B cell (primary cell): ENCODE measurements around the gene BCL7C. TPM values are rescaled to one million over a fixed set of nuclear protein-coding genes. Genes with fewer than 3 reads are reported as not detected.

Source experiments
- ATAC-seq: fragments of 200-7000 bp; cut with Tn5 transposase; one replicate; pipeline ENCODE4 v1.10.0; 2021; ENCODE audit warnings: low read depth, mild to moderate bottlenecking, moderate number of reproducible peaks, moderate library complexity
- CTCF ChIA-PET: fragments of 350-600 bp; sonication (Branson Sonifier 250); formaldehyde crosslinking; loops from one replicate; lab custom pipeline; 2021; ENCODE audit warnings: antibody characterized with exemption, inconsistent platforms; lab: Charles Lee
- POLR2A ChIA-PET: fragments of 350-600 bp; sonication (Branson Sonifier 250); formaldehyde crosslinking; loops from one replicate; lab custom pipeline; 2021; ENCODE audit warnings: antibody characterized with exemption; lab: Charles Lee
- DNase-seq: peaks from one replicate; pipeline ENCODE4 v3.0.0; 2013
- H2AFZ ChIP-seq: 2 replicates; pipeline ENCODE4 v1.6.1; 2012; ENCODE audit warnings: mild to moderate bottlenecking, low read depth, low read length; ENCODE audit not compliant: insufficient read depth, poor library complexity, severe bottlenecking
- H3K27ac ChIP-seq, 2 donors: 1 replicate in 1 of 2; 2 replicates in 1 of 2; pipeline ENCODE4 v1.5.1; 2012 to 2013; ENCODE audit warnings: low read length in 2 of 2, mild to moderate bottlenecking in 2 of 2, moderate library complexity in 1 of 2
- H3K27me3 ChIP-seq, 4 experiments: fragments of 200-600 bp in 1 of 4; sonication (generic) in 1 of 4; replicated peaks in 1 of 4; 1 replicate in 2 of 4; 2 replicates in 2 of 4; pipeline versions ENCODE4 v1.6.1 to v1.7.0; 2013 to 2016; ENCODE audit warnings: low read length in 3 of 4, mild to moderate bottlenecking in 2 of 4, mixed read lengths in 1 of 4, moderate library complexity in 1 of 4; ENCODE audit not compliant: insufficient read depth in 4 of 4, control insufficient read depth in 3 of 4; ENCODE audit errors: control extremely low read depth in 1 of 4
- H3K36me3 ChIP-seq, 2 experiments: replicated peaks in 1 of 2; 1 replicate in 1 of 2; 2 replicates in 1 of 2; pipeline versions ENCODE4 v1.6.1 to v1.7.1; 2013; ENCODE audit warnings: low read length in 1 of 2; ENCODE audit not compliant: insufficient read depth in 2 of 2, control insufficient read depth in 1 of 2; ENCODE audit errors: control extremely low read depth in 1 of 2, extremely low read depth in 1 of 2
- H3K4me1 ChIP-seq, 2 donors: fragments of 200-600 bp in 1 of 2; sonication (generic) in 1 of 2; 1 replicate in 1 of 2; 2 replicates in 1 of 2; pipeline versions ENCODE4 v1.5.1 to v1.6.1; 2013 to 2017; ENCODE audit warnings: low read length in 2 of 2; ENCODE audit not compliant: control insufficient read depth in 2 of 2, insufficient read depth in 2 of 2
- H3K4me2 ChIP-seq: replicated peaks from 2 replicates; pipeline ENCODE3; 2012; ENCODE audit warnings: mild to moderate bottlenecking, low read depth, low read length; ENCODE audit not compliant: poor library complexity, severe bottlenecking
- H3K4me3 ChIP-seq, 5 experiments: fragments of 200-600 bp in 1 of 5; sonication (generic) in 1 of 5; 1 replicate in 3 of 5; 2 replicates in 2 of 5; pipeline versions ENCODE4 v1.5.1 to v1.7.0; 2011 to 2016; ENCODE audit warnings: low read length in 4 of 5, mild to moderate bottlenecking in 4 of 5, low read depth in 2 of 5, control low read depth in 1 of 5, moderate library complexity in 1 of 5; ENCODE audit not compliant: insufficient read depth in 1 of 5; ENCODE audit errors: control extremely low read depth in 1 of 5, extremely low read depth in 1 of 5
- H3K79me2 ChIP-seq: fragments of 200-600 bp; sonication (generic); one replicate; pipeline ENCODE4 v1.6.0; 2016; ENCODE audit warnings: low read length; ENCODE audit not compliant: control insufficient read depth, insufficient read depth
- H3K9ac ChIP-seq: fragments of 200-600 bp; sonication (generic); 2 replicates; pipeline ENCODE4 v1.6.1; 2017; ENCODE audit warnings: mild to moderate bottlenecking, low read length, moderate library complexity
- H3K9me3 ChIP-seq, 3 donors: one replicate each; pipeline versions ENCODE4 v1.6.1 to v1.7.1; 2013; ENCODE audit warnings: low read length in 2 of 3; ENCODE audit not compliant: control insufficient read depth in 2 of 3, insufficient read depth in 1 of 3; ENCODE audit errors: control extremely low read depth in 1 of 3
- H4K20me1 ChIP-seq: 2 replicates; pipeline ENCODE4 v1.6.0; 2012; ENCODE audit warnings: mild to moderate bottlenecking, low read length; ENCODE audit not compliant: insufficient read depth, control insufficient read depth, poor library complexity, severe bottlenecking
- H3K27ac Mint-ChIP-seq: one replicate; pipeline ENCODE4 v1.8.0; 2021; ENCODE audit warnings: mixed read lengths
- H3K27me3 Mint-ChIP-seq: one replicate; pipeline ENCODE4 v1.8.0; 2021; ENCODE audit warnings: mixed read lengths
- H3K4me1 Mint-ChIP-seq: one replicate; pipeline ENCODE4 v1.8.0; 2021; ENCODE audit warnings: mixed read lengths
- H3K4me3 Mint-ChIP-seq: one replicate; pipeline ENCODE4 v1.8.0; 2021; ENCODE audit warnings: mixed read lengths
- H3K9me3 Mint-ChIP-seq: one replicate; pipeline ENCODE4 v1.8.0; 2022; ENCODE audit warnings: mixed read lengths; ENCODE audit not compliant: insufficient read depth
- CTCF ChIP-seq: fragments of 200-600 bp; IDR thresholded peaks from one replicate; pipeline ENCODE4 v1.8.0; 2022; ENCODE audit warnings: antibody characterized with exemption, mild to moderate bottlenecking
- EZH2 ChIP-seq: IDR thresholded peaks from 2 replicates; pipeline ENCODE4 v1.6.1; 2012; ENCODE audit warnings: borderline replicate concordance, low read depth, mild to moderate bottlenecking, moderate library complexity, low read length; ENCODE audit not compliant: insufficient read depth, poor library complexity, severe bottlenecking
- WGBS: methylation state at CpG from one replicate; pipeline ENCODE4 v1.1.5; 2013; ENCODE audit warnings: missing lambda C conversion rate; ENCODE audit not compliant: insufficient coverage; 5-methylcytosine and 5-hydroxymethylcytosine counted together
- intact Hi-C: fragments of 100-400 bp; cut with micrococcal nuclease; formaldehyde crosslinking; loops from one replicate; pipeline ENCODE4 v1.10.0; 2022
- polyA plus RNA-seq: library from polyadenylated mRNA; depleted of rRNA; stranded (reverse); fragments of >200 nt; gene quantifications from 2 replicates; pipeline ENCODE4 v1.2.3, GENCODE V29; 2012
- total RNA-seq, 2 donors: library from RNA; stranded (reverse); fragments of 120-200 nt in 1 of 2; gene quantifications; 1 replicate in 1 of 2; 2 replicates in 1 of 2; pipeline versions ENCODE4 v1.2.3 to v1.2.4, GENCODE V29; 2013 to 2022

BCL7C gene
- total and polyA plus RNA-seq, 2 donors (not counting 1 experiment from before 2014, with no cell fraction given), result 17.1 to 30.5 TPM

GRCh38 chr16:30914830-30915229 lies 21.0 kb upstream of the BCL7C start:
- CTCF ChIA-PET, result interaction anchor here (1.2 to 1.3 kb wide), 2 partner anchors 13 to 71 kb away, joined by 3 read pairs; no protein-coding TSS in a partner anchor
- 33% methylated on average over 3 of the region's 3 CpGs for WGBS

More at GRCh38 chr16:30914830-30915229, 21.0 kb upstream of the BCL7C start:
- no peak overlapping the region for H3K4me3 ChIP-seq
- Mint-ChIP-seq H3K4me1 (peaks cover 3% of the 10 kb centered on the region), H3K4me3 (no peak overlapping the region), H3K27ac (no peak overlapping the region), H3K9me3 (no peaks in the 10 kb centered on the region), H3K27me3 (no peaks in the 10 kb centered on the region)
- DNase-seq (no peak), ATAC-seq (peak; percentile 41)
- no peaks in the 10 kb centered on the region for H4K20me1 ChIP-seq
- no peak overlapping the region for H3K4me2 ChIP-seq
- intact Hi-C loops, result no loop called here
- H3K4me1 ChIP-seq, result no peaks in the 10 kb centered on the region
- TF ChIP-seq CTCF (no peak), EZH2 (no peak)
- no peaks in the 10 kb centered on the region for H3K27me3 ChIP-seq
- H3K9ac ChIP-seq, result no peak overlapping the region
- no peak overlapping the region for H2AFZ ChIP-seq
- no peaks in the 10 kb centered on the region for H3K9me3 ChIP-seq
- POLR2A ChIA-PET, result interaction anchor here (0.6 kb wide), 1 partner anchor 12 kb away, joined by 3 read pairs; no protein-coding TSS in a partner anchor
- no peaks in the 10 kb centered on the region for H3K36me3 ChIP-seq
- no peak overlapping the region for H3K27ac ChIP-seq
- H3K79me2 ChIP-seq, result no peaks in the 10 kb centered on the region
